Stimulated activated CD4-positive, alpha-beta T cell treated with anti-CD3 and anti-CD28 coated beads, TNF-alpha, amount 100 ng/mL, for 4 hours (primary cell): ENCODE measurements around the gene UST.
"Not testable (repeated sequence)": the region's sequence is repeated elsewhere in the genome, so short reads cannot be mapped to it uniquely, and the experiment has no call there.

Source experiments
- DNase-seq, 3 experiments: peaks; one replicate each; pipeline ENCODE4 v3.0.0-alpha.2; 2020; ENCODE audit warnings: low read depth in 3 of 3

The UST gene

GRCh38 chr6:148836751-148837150, 89.9 kb downstream of the UST start:
- DNase-seq = no peak

GRCh38 chr6:148837941-148838340, 91.1 kb downstream of the UST start:
- no peak for DNase-seq

DNA sequence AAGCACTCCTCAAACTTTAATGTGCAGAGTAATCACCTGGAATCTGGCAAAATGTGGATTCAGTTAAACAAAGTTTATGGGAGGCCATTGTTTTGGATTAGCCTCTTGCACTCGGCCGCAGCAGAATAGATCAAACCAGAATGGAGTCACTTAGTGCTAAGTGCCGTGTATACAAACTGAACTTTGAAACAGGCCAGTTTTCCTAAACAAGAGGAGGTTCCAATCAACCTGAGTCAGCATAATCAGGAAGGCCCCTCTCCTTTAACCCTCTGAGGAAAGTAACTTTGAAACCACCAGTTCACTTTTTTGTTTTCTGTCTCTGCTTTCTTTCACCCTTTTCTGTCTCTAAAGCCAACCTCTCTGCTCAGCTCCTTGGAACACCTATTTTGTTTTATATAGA, 92.2 kb downstream of the UST start:
- no peak for DNase-seq

- DNase-seq = no peak
These were observed 93.4 kb downstream of the UST start for GRCh38 chr6:148840256-148840655.

DNA sequence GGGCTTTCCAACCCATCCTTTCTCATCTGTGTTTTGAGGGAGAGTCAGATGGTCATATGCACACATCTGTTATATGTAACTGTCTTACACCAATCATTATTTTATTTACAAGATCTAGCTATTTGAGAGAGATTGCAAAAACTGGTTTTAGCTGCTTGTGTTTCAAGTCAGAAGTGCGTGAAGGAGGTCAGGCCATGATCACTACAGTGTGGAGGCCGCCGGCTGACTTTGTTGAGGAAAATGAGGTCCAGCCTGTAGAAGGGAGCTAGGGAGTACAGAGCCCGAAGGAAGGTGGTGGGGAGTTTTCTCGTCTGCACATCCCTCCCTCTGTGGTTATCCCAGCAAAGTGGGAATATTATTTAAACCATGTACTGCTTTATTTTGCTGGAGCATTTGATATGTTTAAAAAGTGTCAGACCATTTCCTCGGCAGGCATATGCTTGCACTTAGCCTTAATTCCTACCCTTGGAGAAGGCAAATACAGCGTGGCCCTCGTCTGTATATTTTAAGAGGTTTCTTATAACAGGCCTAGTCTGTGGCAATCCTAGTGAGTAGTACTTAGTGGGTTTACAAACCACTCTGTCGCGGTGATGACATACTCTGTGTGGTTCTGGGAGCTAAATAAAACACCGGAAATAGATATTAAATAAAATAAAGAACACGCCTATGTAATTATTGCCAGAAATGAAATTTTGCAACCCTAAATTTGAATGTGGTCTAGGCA, 95.6 kb downstream of the UST start:
- no peak for DNase-seq

- no peak for DNase-seq
These were observed 98.6 kb downstream of the UST start for GRCh38 chr6:148845464-148845863.

DNA sequence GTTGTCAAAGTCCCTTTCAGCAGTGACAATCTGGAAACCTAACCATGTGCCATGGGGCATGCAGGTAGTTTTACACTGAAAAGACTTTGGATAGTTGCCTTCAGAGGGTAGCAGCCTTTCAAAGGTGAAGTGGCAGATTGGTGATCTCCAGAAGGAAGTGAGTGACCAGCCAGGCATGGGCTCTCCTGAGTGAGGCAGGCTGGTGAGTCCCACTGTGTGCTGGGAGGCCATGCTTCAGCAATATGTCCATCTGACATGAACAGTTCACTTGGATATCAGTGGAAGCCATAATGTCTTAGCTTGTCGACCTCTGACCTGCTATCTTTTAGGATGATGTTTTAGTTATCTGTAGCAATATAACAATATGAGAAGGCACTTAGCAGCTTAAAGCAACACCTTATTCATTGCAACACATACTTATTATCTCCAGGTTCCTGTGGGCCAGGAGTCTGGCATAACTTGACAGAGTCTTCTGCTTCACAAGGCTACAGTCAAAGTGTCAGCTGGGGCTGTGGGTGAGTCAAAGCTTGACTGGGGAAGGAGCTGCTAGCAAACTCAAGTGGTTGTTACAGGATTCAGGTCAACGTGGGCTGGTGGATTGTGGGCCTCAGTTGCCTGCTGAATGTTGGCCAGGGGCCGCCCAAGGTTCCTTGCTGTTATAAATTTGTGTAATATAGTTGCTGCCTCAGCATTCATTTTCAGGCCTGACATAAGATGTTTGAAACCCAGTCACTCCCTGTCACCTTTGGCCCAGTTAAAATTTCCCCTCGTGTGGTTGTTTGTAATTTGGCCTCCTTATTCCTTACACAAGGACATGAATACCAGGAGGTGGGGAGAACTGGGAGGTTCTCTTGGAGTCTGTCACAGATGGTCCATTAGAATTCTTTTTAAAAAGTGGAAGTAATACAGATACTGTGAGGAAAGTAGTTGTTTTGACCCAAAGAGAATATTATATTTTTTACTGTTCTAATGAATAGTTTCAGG, 100.2 kb downstream of the UST start:
- DNase-seq = no peak

DNA sequence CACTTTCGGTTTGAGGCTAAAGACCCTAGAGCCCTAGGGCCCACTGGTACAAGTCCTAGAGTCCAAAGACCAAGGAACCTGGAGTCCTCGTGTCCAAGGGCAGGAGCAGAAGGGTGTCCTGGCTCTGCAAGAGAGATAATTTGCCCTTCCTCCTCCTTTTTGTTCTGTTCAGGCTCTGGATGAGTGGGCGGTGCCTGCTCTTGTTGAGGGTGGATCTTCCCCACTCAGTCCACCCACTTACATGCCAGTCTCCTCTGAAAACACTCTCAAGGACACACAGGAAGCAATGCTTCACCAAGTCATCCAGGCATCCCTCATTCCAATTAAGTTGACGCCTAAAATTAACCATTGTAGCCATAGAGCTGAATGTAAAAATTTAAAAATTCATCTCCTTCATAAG, 102.1 kb downstream of the UST start:
- no peak for DNase-seq

DNA sequence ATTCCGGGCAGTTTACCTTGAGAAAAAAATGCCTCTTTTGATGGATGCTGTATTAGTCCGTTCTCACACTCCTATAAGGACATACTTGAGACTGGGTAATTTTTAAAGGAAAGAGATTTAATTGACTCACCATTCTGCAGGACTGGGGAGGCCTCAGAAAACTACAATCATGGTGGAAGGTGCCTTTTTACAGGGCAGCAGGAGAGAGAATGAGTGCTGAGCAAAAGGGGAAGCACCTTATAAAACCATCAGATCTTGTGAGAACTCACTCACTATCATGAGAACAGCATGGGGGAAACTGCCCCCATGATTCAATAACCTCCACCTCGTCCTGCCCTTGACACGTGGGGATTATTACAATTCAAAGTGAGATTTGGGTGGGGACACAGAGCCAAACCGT, 102.6 kb downstream of the UST start:
- DNase-seq = not testable (repeated sequence)

DNA sequence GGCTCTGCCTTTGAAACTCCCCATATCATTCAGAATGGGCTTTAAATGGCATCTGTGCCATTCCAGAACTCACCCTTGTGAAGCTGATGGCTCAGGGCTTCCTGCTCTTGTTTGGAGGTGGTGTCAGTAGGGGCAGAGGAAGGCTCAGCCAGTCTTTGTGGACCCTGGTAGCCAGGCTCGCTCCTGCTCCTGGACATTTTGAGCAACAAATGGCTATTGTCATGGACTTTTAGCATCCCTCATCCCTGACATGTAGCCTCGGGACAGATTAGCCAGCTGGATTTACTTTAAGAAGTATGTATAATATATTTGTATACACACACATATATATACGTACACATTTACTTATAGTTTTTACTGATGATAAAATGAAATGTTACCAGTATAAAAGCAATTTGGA, 104.1 kb downstream of the UST start:
- no peak for DNase-seq

DNA sequence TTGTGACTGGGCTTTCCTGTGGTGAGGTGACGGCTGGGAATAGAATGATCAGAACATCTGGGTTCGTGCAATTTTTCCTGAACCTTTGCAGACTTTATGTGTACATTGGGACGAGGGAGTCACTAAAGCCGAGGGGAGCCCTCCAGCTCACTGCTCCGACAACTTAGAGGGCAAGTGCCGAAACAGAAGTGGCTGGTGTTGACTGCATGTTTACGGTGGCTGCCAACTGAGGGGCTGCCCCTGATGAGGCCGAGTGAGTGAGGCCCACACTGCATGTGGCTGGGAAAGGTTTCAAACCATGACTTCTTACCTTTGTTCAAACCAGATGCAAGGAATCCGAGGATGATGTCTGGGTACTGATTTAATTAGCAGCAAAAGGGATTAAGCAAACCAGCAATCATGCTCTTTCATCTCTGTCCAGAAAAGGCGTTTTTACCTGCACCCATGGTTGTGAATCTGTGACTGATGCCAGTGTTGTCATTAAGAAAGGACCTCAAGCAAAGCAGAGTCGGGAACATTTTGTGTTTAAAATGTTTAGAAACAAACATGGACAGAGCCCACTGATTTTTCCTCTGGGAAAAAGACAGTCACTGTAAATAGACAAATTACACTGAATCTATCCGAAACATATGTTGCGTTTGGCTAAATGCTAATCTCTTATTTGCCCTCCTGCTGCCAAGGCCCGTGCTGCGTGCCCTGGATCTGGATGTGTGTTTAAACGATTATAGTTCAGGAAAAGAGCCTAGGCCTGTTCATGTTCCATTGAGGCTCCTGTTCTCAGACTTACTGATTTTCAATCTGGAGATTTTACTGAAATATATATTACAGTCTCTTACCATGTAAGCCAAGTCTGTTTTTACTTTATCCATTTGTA, 105.1 kb downstream of the UST start:
- DNase-seq = no peak

DNA sequence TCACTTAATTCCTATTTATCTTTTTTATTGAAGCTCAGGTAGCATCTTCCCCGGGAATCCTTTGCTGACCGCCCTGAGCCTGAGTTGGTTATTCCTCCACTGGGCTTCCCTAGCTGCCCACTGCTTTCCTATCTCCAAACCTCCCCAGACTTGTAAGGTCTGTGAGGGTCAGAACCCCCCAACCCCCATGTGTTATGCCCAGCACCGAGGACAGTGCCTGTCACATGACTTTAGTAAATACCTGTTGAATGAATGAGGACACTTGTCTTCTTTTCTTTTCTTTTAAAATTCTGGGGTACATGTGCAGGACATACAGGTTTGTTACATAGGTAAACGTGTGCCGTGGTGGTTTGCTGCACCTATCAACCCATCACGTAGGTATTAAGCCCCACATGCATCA, 105.9 kb downstream of the UST start:
- no peak for DNase-seq

- DNase-seq = not testable (repeated sequence)
These were observed 106.3 kb downstream of the UST start for GRCh38 chr6:148853113-148853512.

- DNase-seq = no peak
These were observed 107.3 kb downstream of the UST start for GRCh38 chr6:148854096-148854495.

GRCh38 chr6:148854992-148855391, 108.2 kb downstream of the UST start:
- DNase-seq = no peak

GRCh38 chr6:148855744-148856143, 108.9 kb downstream of the UST start:
- no peak for DNase-seq

GRCh38 chr6:148857798-148858390, 111.1 kb downstream of the UST start:
- no peak for DNase-seq

- DNase-seq = not testable (repeated sequence)
These were observed 117.3 kb downstream of the UST start for GRCh38 chr6:148864132-148864531.

DNA sequence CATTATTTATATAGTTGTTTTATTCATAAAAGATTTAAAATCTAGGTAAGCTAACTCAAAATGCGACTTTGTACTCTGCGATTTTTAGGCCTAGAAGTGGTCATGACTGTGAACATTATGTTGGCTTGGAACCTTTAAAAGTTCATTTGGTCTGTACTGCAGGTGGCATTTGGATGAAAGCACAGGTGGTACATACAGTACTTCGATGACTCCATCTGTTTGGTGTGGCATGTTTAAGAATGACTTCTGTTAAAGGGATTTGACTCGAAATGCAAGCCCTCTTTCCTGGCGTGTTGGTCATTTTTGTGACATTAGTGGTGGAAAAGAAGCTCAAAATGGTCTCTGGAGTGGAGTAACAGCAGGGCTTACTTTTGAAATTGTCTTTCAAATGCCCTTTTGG, 118.1 kb downstream of the UST start:
- no peak for DNase-seq

DNA sequence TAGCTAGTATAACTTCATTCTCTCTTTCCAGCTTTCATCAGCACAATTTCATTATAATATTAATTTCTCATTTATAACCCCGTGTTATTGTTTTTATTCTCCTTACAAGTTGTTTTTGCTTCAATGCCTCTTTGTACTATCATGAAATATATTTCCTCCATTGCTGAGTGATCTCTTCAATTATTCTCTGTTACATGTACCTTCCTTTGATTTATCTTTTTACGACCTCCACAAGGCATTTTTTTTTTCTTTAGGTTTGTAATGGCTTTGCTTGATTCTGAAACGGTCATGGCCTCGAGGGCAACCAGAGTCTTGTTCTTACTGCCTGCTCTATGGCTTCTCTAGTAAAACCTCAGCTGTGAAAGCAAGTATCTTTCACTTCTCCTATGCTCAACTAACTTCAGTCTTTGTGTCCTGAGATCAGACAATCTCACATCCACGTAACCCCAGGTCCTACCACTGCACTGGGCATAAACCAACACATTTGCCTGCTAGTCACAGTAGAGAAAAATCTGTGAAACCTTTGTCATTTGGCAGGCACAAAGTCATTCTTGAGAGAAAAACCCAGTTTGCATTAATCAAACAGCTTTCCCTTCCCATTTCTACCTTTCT, 119.9 kb downstream of the UST start:
- no peak for DNase-seq

DNA sequence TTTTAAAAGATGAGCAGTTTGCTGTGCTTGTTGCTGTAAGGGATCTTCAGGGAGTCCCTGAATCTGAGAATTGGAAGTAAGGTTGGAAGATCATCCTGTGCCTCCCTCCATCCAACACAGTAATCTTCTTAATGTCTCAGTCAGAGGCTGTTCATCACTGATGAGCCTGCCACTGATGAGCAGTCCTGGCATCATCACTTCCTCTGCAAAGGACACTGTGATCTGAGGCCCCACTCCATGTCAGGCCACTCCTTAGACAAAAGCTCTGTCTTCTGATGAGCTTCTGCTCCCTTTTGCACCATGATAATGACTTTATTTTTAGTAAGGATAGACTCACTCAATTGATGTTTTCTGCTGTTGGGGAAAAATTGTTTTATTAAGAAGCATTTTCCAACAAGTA, 121.0 kb downstream of the UST start:
- DNase-seq = no peak
